HG02610 (cell line): ENCODE results near the gene HSPA1A.

Experiments
- ATAC-seq: cut with Tn5 transposase; IDR thresholded peaks from one replicate; pipeline ENCODE4 v1.9.1; 2021; ENCODE audit warnings: mild to moderate bottlenecking, moderate library complexity; ENCODE audit not compliant: unreplicated experiment

HSPA1A gene

DNA sequence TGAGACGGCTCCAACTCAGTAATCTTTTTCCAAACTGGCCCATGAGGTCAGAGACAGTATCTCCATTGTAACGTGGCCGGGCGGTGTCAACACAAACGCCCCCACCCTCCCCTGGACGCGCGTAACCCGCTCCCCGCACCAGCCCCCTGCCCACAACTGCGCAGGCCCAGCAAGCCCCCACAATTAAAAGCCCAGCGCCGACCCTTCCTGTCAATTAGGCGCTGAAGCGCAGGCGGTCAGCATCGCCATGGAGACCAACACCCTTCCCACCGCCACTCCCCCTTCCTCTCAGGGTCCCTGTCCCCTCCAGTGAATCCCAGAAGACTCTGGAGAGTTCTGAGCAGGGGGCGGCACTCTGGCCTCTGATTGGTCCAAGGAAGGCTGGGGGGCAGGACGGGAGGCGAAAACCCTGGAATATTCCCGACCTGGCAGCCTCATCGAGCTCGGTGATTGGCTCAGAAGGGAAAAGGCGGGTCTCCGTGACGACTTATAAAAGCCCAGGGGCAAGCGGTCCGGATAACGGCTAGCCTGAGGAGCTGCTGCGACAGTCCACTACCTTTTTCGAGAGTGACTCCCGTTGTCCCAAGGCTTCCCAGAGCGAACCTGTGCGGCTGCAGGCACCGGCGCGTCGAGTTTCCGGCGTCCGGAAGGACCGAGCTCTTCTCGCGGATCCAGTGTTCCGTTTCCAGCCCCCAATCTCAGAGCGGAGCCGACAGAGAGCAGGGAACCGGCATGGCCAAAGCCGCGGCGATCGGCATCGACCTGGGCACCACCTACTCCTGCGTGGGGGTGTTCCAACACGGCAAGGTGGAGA lies at the start of gene HSPA1A, which contains the start of gene HSPA1L:
Gene HSPA1A (plus strand): TSS at position 519 of the 814 bp plus-strand sequence. CDS start 214 bp downstream, at position 733.
Gene HSPA1L (minus strand): TSS at position 259 of the 814 bp plus-strand sequence. CDS start 3,311 bp downstream, outside the sequence.
- ATAC-seq, result no peak

- ATAC-seq, result no peak
Observed at GRCh38 chr6:31765559-31765909, 49.8 kb upstream of the HSPA1A start.

- ATAC-seq, result no peak
Observed at GRCh38 chr6:31765910-31766794, 49.2 kb upstream of the HSPA1A start.

- ATAC-seq, result no peak
Observed at GRCh38 chr6:31767096-31767645, 48.2 kb upstream of the HSPA1A start.

GRCh38 chr6:31768363-31769257 lies 46.7 kb upstream of the HSPA1A start:
- no peak for ATAC-seq

- ATAC-seq, result peak; percentile 50
Observed at GRCh38 chr6:31769684-31770371, 45.5 kb upstream of the HSPA1A start.

DNA sequence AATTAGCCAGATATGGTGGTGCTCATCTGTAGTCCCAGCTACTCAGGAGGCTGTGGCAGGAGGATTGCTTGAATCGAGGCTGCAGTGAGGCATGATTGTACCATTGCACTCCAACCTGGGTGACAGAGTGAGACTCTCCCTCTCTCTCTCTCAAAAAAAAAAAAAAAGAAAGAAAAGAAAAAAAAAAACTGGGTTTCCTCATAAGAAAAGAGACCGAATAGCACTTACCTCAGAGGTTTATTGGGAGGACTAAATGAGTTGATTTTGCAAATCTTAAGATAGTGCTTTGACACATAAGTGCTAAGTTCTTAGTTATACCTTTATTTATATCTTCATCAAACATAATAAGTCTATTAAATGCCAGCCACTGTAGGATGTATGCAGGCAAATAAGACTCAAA lies 44.5 kb upstream of the HSPA1A start:
- no peak for ATAC-seq

GRCh38 chr6:31771992-31772358 lies 43.4 kb upstream of the HSPA1A start:
- no peak for ATAC-seq

DNA sequence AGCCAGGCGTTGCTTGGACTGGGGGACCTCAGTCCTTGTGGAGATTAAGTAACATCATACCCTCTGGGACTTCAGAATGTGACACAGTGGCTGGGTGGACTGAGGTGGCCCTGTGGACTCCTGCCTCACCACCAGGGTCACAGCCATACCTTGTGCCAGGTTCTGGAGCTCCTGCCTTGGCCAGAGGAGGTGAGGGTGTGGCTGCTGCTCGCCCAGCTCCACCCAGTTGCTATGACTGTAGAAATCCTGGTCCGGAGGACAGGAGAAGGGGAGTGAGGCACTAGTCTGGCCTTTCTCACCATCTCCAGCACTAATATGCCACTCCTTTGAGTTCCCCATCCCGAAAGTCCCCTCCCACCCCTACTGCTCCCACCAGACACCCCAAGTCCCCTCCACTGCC lies 40.2 kb upstream of the HSPA1A start:
- ATAC-seq, result no peak

DNA sequence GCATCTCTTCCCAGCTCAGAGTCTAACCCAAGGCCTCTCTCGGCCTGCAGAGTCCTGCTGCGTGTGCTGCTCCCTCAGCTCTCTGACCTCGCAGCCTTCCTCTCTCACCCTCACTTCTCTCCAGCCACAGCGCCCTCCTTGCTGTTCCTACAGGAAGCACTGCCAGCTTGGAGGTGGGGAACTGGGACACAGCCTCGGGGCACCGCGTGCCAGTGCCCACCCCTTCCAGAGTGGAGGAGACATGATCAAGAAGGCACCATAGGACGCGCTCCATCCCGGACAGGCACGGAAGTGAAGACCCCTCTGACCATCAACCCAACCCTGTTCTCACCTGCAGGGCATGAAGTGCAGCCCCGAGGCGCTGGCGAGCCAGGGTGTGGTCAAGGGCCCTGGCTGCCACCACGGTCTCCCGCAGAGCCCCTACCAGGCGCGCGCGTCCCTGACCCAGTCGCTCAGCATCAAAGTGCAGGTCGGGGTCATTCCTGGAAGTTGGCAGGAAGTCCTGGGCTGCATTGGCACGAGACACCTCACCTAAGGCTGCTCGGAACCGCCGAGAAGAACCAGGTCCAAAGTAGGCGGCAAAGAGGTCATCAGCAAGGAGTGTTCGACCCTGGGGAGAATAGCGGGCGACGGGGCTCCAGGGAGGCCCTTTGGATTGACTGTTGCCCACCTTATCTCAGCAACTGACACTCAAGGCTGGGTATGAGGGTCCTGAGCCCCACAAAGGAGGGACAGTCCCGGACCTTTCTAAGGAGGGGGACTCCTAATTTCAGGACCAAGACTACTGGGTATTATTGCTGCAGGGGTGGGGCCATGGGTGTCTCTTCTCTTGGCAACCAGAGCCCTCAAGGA lies 39.5 kb upstream of the HSPA1A start:
- no peak for ATAC-seq

DNA sequence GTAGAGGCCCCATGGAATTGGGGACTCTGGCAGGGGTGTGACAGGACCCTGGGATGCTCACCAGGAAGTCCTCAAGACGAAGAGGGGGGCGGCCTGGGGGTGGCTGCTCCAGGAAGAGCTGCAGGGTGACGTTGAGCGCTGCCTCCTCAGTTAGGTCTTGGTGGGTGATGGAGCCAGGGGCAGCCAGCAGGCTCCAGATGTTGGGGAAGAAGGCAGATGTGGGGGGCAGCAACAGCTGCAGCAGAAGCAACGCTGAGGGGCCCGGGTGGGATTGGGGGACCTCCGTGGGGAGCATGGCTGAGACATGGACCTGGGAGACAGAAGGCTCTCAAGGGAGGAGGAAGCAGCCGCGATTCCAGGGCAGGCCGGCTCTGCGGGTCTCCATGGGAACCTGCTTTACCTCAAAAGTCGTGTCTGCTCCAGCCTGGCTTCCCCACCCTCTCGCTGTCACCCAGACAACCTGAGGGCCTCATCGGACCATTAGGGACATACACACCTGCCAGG lies 38.8 kb upstream of the HSPA1A start:
- ATAC-seq, result no peak

- ATAC-seq, result peak; percentile 63
Observed at GRCh38 chr6:31776989-31777666, 38.2 kb upstream of the HSPA1A start, which contains the start of gene VWA7. TSS of gene VWA7 (minus strand) at chr6:31777328. CDS start at chr6:31776779, 549 bp downstream.

- ATAC-seq, result no peak
Observed at GRCh38 chr6:31777667-31778050, 37.7 kb upstream of the HSPA1A start.

- ATAC-seq, result no peak
Observed at GRCh38 chr6:31778193-31778592, 37.1 kb upstream of the HSPA1A start.

GRCh38 chr6:31778999-31779885 lies 36.1 kb upstream of the HSPA1A start:
- ATAC-seq, result no peak

DNA sequence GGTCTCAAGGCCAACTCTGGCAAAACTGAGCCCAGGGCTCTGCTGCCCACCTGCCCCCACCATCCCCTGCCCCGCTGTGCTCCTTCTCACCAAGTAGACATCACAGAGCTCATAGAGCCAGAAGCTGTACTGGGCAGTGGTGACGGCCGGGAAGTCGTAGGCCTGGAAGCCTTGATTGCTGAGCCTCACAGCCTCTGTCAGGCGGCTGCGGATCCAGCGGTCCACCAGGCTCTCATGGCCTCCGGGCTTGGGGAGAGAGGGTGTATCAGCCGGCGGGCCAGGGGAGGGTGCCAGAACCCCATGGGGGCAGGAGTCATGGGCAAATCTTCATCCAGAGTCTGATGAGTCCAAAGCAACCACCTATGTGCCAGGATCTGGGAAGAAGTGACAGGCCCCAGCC lies 35.4 kb upstream of the HSPA1A start:
- no peak for ATAC-seq
